GM19452 (cell line): ENCODE measurements around the gene FRMD4B.
A peak's percentile ranks its signal among the peaks of the same experiment; 100 is the strongest.

ENCODE experiments used
- ATAC-seq: cut with Tn5 transposase; IDR thresholded peaks from one replicate; pipeline ENCODE4 v1.9.1; 2021; ENCODE audit not compliant: unreplicated experiment

FRMD4B gene

GRCh38 chr3:69210068-69210730, 175.7 kb downstream of the FRMD4B start:
- no peak for ATAC-seq

GRCh38 chr3:69209413-69209812, 176.5 kb downstream of the FRMD4B start:
- ATAC-seq, result no peak

GRCh38 chr3:69207031-69207430, 178.9 kb downstream of the FRMD4B start:
- no peak for ATAC-seq

DNA sequence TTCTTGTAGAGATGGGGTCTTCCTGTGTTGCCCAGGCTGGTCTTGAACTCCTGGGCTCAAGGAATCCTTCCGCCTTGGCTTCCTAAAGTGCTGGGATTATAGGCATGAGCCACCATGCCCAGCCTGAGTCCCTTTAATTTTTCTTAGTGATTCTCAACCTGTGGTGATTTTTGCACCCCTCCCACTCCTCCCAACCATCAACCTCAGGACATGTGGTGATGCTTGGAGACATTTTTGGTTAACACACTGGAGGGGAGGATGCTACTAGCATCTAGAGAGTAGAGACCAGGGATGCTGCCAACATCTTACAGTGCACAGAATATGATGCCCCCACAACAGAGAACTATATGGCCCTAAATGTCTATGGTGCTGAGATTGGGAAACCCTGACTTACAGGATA, 180.5 kb downstream of the FRMD4B start:
- ATAC-seq, result no peak

GRCh38 chr3:69204315-69204957, 181.5 kb downstream of the FRMD4B start:
- peak; percentile 94 for ATAC-seq

DNA sequence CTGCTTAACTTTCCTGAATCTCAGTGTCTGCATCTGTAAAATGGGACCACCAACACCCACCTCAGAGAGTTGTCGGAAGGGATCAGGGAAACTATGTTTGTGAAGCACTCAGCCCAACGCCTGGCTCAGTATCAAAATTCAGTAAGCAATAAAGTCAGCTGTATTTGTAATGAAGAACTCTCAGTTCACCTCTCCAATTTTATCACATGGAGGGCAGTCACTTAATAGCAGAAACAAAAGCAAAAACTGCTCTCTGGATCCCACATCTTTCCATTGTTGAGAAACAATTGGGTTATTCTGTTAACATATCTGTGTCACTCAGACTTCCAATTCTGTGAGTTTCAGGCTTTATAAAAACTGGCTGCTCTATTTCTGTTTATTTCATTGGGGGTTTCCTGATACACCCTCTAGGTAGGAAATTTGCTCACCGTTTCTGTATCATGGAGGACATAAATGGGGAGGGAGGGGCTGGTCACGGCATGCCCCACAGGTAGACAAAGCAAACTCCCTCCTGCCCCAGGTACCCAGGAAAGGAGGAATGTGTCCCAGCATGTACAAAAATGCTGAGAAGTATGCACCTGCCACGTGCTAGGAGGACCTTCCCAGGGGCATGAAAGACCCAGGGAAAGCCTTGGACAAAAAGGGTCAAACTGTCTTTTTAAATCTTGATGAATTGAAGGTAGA, 182.1 kb downstream of the FRMD4B start:
- ATAC-seq, result peak; percentile 31

GRCh38 chr3:69201658-69202057, 184.2 kb downstream of the FRMD4B start:
- ATAC-seq, result no peak

GRCh38 chr3:69200384-69201068, 185.4 kb downstream of the FRMD4B start:
- ATAC-seq, result no peak

DNA sequence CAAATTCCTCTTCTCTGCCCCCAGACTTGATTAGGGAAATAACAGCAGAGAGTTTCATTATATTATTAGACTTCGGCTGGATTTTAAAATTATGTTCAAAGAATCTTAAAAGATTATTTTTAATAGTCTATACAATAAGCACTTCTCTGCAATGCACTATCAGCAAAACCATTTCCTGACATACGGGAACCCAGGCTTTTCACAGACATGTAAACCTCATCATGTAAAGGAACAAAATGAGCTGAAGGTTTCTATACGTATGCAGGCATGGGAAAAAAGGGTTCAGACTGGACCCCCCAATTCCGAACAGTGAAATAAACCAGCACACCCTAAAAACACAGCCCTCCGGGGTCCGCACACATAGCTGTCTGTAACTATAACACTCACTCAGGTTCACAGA, 185.9 kb downstream of the FRMD4B start:
- ATAC-seq, result no peak

- no peak for ATAC-seq
Observed at GRCh38 chr3:69197922-69198530, 187.9 kb downstream of the FRMD4B start.

DNA sequence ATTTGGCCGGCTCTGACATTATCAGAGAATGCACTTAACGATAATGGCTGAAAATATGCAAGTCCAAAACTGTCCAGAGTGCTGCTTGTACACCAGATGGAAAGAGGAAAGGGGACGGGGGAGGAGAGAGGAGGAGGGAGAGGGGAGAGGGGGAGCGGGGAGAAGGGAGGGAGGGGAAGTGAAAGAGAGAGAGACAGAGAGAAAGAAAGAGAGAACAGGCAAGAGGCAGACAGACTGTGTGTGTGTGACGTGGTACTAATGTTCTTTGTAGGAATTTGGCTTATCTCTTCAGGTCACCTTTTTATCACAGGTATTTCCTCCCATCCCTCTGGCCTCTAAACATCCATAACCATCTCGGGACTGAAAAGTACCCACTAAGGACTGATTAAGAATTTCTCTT, 188.4 kb downstream of the FRMD4B start:
- ATAC-seq, result no peak

DNA sequence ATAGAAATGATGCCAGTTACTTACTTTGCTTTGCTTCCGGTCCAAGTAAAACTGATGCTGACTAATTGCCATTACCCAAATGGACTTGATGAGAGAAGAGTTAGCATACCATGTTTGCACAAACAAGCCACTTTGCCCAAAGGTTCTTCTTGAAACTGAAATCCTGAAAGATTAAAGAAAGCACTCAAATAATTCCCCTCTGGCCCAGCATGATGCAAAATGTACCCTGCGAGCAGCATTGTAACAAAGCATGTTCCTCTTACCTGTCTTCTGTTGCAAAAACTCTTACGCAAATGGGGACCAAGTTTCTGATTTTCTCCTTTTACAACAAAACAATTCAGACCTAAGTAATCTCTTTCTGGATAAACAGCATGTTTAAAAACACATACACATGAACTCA, 189.0 kb downstream of the FRMD4B start:
- no peak for ATAC-seq

DNA sequence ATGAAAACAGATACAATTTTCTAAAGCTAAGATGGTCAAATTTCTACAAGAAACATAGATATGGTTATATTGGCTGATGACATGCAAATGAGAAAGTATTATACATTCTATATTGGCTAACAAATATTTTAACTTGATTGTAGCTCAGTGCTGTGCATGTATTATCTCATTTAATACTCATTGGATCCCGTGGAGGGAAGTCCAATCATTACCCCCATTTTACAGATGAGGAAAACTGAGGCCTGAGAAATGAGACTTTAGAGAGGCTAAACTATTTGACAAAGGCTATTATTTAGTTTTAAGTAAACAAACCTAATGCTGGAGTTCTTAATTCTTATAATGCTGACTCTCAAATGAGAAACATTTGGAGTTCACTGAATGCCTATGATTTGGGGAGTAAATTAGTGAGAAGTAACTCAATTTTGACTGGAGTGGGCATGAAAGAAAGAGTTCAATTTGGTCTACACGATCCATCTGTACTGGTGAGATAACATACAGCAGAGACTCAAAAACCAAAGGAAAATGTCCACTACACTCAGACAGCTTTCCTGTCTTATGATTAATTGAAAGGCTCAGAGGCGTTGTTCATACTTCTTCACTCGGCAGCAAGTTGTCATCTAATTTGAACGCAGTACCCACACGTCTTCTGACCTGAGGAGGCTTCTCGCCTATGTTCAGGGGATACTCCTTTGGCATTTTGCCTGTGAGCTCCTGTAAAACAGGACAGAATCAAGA, 191.3 kb downstream of the FRMD4B start:
- no peak for ATAC-seq

- no peak for ATAC-seq
Observed at GRCh38 chr3:69193749-69194148, 192.1 kb downstream of the FRMD4B start.

GRCh38 chr3:69191516-69191915, 194.4 kb downstream of the FRMD4B start:
- no peak for ATAC-seq

DNA sequence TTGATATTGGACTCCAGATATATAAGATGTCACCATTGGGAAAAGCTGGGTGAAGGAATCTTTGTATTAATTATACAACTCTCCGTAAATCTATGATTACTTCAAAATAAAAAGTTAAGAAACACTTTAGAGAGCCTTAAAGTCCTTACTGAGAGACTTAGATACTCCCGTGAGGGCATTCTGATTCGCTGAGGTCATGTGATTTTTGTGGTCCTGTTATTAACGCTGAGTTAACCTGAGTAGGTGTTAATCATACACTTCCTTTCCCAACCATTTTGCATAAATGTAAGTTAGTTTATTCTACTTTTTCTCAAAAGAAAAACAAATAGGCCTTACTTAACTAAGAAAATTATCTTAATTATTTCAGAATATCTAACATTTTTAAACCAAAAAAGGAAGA, 196.4 kb downstream of the FRMD4B start:
- ATAC-seq, result no peak

DNA sequence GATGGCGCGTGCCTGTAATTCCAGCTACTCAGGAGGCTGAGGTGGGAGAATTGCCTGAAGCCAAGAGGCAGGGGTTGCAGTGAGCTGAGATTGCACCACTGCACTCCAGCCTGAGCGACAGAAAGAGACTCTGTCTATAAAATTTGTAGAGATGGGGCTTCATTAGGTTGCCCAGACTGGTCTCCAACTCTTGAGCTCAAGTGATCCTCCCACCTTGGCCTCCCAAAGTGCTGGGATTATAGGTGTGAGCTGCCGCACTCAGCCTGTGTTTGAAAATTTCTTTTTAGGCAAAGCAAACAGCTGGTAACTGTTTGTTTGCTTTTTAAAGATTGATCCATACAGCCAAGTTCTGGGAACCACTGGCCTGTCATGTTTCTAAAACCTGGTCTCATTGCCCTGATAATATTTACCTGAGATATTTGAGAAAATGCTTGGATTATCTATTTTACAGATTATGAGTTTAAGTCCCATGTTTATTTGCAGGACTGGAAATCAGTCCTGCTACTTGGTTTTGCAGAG, 199.3 kb downstream of the FRMD4B start:
- ATAC-seq, result no peak

- no peak for ATAC-seq
Observed at GRCh38 chr3:69182588-69183316, 203.1 kb downstream of the FRMD4B start.

DNA sequence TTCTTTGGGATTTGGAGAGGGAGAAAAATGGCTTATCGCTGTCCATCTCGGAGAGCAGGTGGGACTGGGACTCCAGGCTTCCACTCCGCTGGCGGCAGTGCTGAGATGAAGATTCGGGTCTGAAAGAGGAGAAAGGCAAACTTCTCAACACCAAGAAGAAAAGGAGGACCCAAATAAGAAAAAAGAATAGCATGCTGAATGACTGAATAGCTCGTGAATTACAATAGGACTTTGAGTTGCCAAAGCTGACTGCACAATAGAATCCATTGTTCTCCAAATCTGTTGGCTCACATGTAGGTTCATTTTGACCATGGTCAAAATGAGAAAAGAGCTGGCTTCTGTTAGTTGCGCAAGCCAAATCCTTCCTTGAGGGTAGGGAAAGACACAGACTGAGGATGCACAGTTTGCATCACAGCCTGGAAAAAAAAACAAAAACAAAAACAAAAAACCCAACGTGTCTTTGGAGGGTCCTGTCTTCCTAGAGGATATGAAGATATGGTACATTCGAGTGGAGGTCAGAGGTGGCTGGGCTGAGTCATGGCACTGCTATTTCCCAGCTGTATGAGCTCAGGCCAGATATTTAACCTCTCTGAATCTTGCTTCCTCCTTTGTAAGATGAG, 204.2 kb downstream of the FRMD4B start:
- ATAC-seq, result no peak
